Adrenal gland (tissue), 5 donors: ENCODE data around the gene RIMBP2.

Experiments
- POLR2A ChIP-seq, 2 donors: fragments of 450-650 bp; IDR thresholded peaks; one replicate each; pipeline ENCODE4 v1.6.1; 2017; ENCODE audit warnings: antibody characterized with exemption in 2 of 2, mild to moderate bottlenecking in 2 of 2, moderate library complexity in 1 of 2
- TF ChIP-seq, protein P1 (sequence below), 6 experiments: fragments of 450-650 bp in 4 of 6; fragments of 200-600 bp in 2 of 6; sonication (generic) in 1 of 6; IDR thresholded peaks; 1 replicate in 5 of 6; 2 replicates in 1 of 6; pipeline versions ENCODE4 v1.5.1 to v1.8.0; 2016 to 2021; ENCODE audit warnings: antibody characterized with exemption in 6 of 6, mild to moderate bottlenecking in 2 of 6, moderate library complexity in 1 of 6
- donor health status: DM: no; HTN: no; CAD: no.

DNA sequence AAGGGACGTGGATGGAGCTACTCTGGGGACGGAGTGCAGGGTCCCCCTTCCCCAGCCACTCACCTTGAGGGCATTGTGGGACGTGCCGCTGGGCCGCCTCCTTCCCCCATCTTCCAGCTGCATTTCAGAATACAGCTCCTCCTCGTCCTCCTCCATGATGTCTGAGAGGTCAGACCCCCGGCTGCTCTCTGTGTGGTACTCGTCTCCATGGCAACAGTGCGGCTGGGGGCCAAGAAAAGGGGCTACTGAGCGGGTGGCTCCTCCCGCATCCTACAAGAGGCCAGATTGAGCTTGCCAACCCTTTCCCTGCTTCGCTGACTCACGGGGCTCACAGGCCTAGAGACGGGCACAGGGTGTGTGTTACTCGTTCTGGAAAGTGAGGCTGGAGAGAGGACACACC is 288.0 kb downstream of the RIMBP2 start:
- TF ChIP-seq, protein P1, sequence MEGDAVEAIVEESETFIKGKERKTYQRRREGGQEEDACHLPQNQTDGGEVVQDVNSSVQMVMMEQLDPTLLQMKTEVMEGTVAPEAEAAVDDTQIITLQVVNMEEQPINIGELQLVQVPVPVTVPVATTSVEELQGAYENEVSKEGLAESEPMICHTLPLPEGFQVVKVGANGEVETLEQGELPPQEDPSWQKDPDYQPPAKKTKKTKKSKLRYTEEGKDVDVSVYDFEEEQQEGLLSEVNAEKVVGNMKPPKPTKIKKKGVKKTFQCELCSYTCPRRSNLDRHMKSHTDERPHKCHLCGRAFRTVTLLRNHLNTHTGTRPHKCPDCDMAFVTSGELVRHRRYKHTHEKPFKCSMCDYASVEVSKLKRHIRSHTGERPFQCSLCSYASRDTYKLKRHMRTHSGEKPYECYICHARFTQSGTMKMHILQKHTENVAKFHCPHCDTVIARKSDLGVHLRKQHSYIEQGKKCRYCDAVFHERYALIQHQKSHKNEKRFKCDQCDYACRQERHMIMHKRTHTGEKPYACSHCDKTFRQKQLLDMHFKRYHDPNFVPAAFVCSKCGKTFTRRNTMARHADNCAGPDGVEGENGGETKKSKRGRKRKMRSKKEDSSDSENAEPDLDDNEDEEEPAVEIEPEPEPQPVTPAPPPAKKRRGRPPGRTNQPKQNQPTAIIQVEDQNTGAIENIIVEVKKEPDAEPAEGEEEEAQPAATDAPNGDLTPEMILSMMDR (IDR thresholded peaks at IDR 0.05), result no peak
- no peak for TF ChIP-seq POLR2A (IDR thresholded peaks at IDR 0.05)
